ENCODE data around the gene PIK3IP1. TPM values are rescaled to one million over a fixed set of nuclear protein-coding genes. Genes with fewer than 3 reads are reported as not detected.

The PIK3IP1 gene
- total RNA-seq, 1 donor from 2014 or later, result 4.7 TPM

GRCh38 chr22:31277741-31278140, 14.5 kb downstream of the PIK3IP1 start:
- H3K79me2 ChIP-seq (ENCODE audit: low read depth), result no peaks in the 10 kb centered on the region
- H3K4me3 Mint-ChIP-seq, result no peak overlapping the region
- no peak overlapping the region for H3K9ac ChIP-seq
- no peaks in the 10 kb centered on the region for H3K36me3 ChIP-seq
- no peak overlapping the region for H2AFZ ChIP-seq (replicated peaks)
- H3K4me3 ChIP-seq, result no peak overlapping the region
- H3K36me3 Mint-ChIP-seq, result peaks cover 5% of the 10 kb centered on the region
- no peaks in the 10 kb centered on the region for H3K27me3 ChIP-seq
- H3K27ac ChIP-seq, result no peak overlapping the region
- H3K4me1 Mint-ChIP-seq, result peaks cover 4% of the 10 kb centered on the region
- H3K9me3 ChIP-seq (ENCODE audit: low read depth), result no peaks in the 10 kb centered on the region
- peak overlapping the region; percentile 33 for H3K27ac Mint-ChIP-seq
- H3K9me3 Mint-ChIP-seq, result no peaks in the 10 kb centered on the region
- no peak overlapping the region for H3K4me2 ChIP-seq
- TF ChIP-seq EZH2 (IDR thresholded peaks at IDR 0.05) (no peak), EZH2phosphoT487 (IDR thresholded peaks at IDR 0.05) (no peak), CTCF (IDR thresholded peaks at IDR 0.05) (no peak)
- DNase-seq (ENCODE audit: low spot score), result no peak
- H3K27me3 Mint-ChIP-seq (ENCODE audit: insufficient read depth, low read depth), result peaks cover 5% of the 10 kb centered on the region
- no peaks in the 10 kb centered on the region for H4K20me1 ChIP-seq (ENCODE audit: low read depth)
- peaks cover 4% of the 10 kb centered on the region for H3F3A ChIP-seq (ENCODE audit: low read depth)
- H3K4me1 ChIP-seq, result peaks cover under 1% of the 10 kb centered on the region

DNA sequence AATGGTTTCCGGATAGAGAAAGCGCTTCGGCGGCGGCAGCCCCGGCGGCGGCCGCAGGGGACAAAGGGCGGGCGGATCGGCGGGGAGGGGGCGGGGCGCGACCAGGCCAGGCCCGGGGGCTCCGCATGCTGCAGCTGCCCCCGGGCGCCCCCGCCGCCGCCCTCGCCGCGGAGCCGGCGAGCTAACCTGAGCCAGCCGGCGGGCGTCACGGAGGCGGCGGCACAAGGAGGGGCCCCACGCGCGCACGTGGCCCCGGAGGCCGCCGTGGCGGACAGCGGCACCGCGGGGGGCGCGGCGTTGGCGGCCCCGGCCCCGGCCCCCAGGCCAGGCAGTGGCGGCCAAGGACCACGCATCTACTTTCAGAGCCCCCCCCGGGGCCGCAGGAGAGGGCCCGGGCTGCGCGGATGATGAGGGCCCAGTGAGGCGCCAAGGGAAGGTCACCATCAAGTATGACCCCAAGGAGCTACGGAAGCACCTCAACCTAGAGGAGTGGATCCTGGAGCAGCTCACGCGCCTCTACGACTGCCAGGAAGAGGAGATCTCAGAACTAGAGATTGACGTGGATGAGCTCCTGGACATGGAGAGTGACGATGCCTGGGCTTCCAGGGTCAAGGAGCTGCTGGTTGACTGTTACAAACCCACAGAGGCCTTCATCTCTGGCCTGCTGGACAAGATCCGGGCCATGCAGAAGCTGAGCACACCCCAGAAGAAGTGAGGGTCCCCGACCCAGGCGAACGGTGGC, 15.7 kb downstream of the PIK3IP1 start:
- H4K20me1 ChIP-seq (ENCODE audit: low read depth), result no peaks in the 10 kb centered on the region
- no peak overlapping the region for H3K4me3 Mint-ChIP-seq
- no peak overlapping the region for H3K27ac ChIP-seq
- no peaks in the 10 kb centered on the region for H3K36me3 ChIP-seq
- no peak for DNase-seq (ENCODE audit: low spot score)
- peaks cover 5% of the 10 kb centered on the region for H3K27me3 Mint-ChIP-seq (ENCODE audit: insufficient read depth, low read depth)
- peaks cover 2% of the 10 kb centered on the region for H3K4me1 ChIP-seq
- peaks cover 4% of the 10 kb centered on the region for H3K36me3 Mint-ChIP-seq
- no peaks in the 10 kb centered on the region for H3K79me2 ChIP-seq (ENCODE audit: low read depth)
- no peak overlapping the region for H3K27ac Mint-ChIP-seq
- TF ChIP-seq EZH2 (IDR thresholded peaks at IDR 0.05) (no peak), CTCF (IDR thresholded peaks at IDR 0.05) (no peak), EZH2phosphoT487 (IDR thresholded peaks at IDR 0.05) (no peak)
- no peak overlapping the region for H3K4me2 ChIP-seq
- no peaks in the 10 kb centered on the region for H3K27me3 ChIP-seq
- no peak overlapping the region for H3K4me3 ChIP-seq
- H3K9me3 Mint-ChIP-seq, result no peaks in the 10 kb centered on the region
- H3K9me3 ChIP-seq (ENCODE audit: low read depth), result no peaks in the 10 kb centered on the region
- H3F3A ChIP-seq (ENCODE audit: low read depth), result peaks cover 9% of the 10 kb centered on the region
- H3K9ac ChIP-seq, result no peak overlapping the region
- H3K4me1 Mint-ChIP-seq, result peaks cover 4% of the 10 kb centered on the region
- no peak overlapping the region for H2AFZ ChIP-seq (replicated peaks)

GRCh38 chr22:31275576-31275975, 16.7 kb downstream of the PIK3IP1 start:
- Histone ChIP-seq H2AFZ (replicated peaks) (no peak overlapping the region), H3K9ac (no peak overlapping the region), H3K27me3 (no peaks in the 10 kb centered on the region), H3K4me1 (peaks cover 2% of the 10 kb centered on the region), H3K4me3 (no peak overlapping the region), H3K9me3 (ENCODE audit: low read depth) (no peaks in the 10 kb centered on the region), H3K36me3 (no peaks in the 10 kb centered on the region), H3K27ac (no peak overlapping the region), H3F3A (ENCODE audit: low read depth) (peaks cover 9% of the 10 kb centered on the region), H3K79me2 (ENCODE audit: low read depth) (no peaks in the 10 kb centered on the region), H4K20me1 (ENCODE audit: low read depth) (no peaks in the 10 kb centered on the region), H3K4me2 (no peak overlapping the region)
- H3K4me3 Mint-ChIP-seq, result no peak overlapping the region
- TF ChIP-seq CTCF (IDR thresholded peaks at IDR 0.05) (no peak), EZH2 (IDR thresholded peaks at IDR 0.05) (no peak), EZH2phosphoT487 (IDR thresholded peaks at IDR 0.05) (no peak)
- H3K27me3 Mint-ChIP-seq (ENCODE audit: insufficient read depth, low read depth), result peaks cover 3% of the 10 kb centered on the region
- H3K9me3 Mint-ChIP-seq, result no peaks in the 10 kb centered on the region
- no peak overlapping the region for H3K27ac Mint-ChIP-seq
- H3K4me1 Mint-ChIP-seq, result peaks cover 4% of the 10 kb centered on the region
- DNase-seq (ENCODE audit: low spot score), result no peak
- peaks cover 4% of the 10 kb centered on the region for H3K36me3 Mint-ChIP-seq
